HCT116 (cell line): ENCODE results near the gene DHCR24. TPM values are rescaled to one million over a fixed set of nuclear protein-coding genes. Genes with fewer than 3 reads are reported as not detected.

ENCODE experiments used
- ATAC-seq: fragments of 200-7000 bp; cut with Tn5 transposase; 2 replicates; pipeline ENCODE4 v1.9.1; 2020; ENCODE audit warnings: mild to moderate bottlenecking, moderate library complexity
- BruUV-seq: library from RNA; stranded (reverse); fragments of 400-500 nt; replicated peaks from 2 replicates; lab custom pipeline; 2021; lab: Mats Ljungman, UMichigan
- CTCF ChIA-PET: fragments of 300-600 bp; sonication (Branson Sonifier 250); formaldehyde crosslinking; loops from one replicate; lab custom pipeline; 2021; ENCODE audit warnings: antibody characterized with exemption; lab: Charles Lee
- POLR2A ChIA-PET: fragments of 300-600, 350-600 bp; sonication (Branson Sonifier 250); formaldehyde crosslinking; loops from one replicate; lab custom pipeline; 2021; ENCODE audit warnings: antibody characterized with exemption; lab: Charles Lee
- RAD21 ChIA-PET, 2 experiments: fragments of 300-600 bp; sonication (Branson Sonifier 250); formaldehyde crosslinking; loops; one replicate each; lab custom pipeline; 2023; ENCODE audit warnings: low total read pairs in 2 of 2; ENCODE audit not compliant: uncharacterized antibody in 2 of 2, unreplicated experiment in 2 of 2, low non-redundant PET in 1 of 2; lab: Charles Lee
- DNase-seq: peaks from one replicate; pipeline ENCODE4 v3.0.0-alpha.2; 2010; ENCODE audit warnings: low read depth, low spot score
- H2AFZ ChIP-seq: fragments of 200-600 bp; shearing (Covaris generic), sonication (generic); 2 replicates; pipeline ENCODE4 v1.6.1; 2017; ENCODE audit warnings: low read depth, mixed run types, mixed read lengths, antibody characterized with exemption, low read length; ENCODE audit not compliant: poor library complexity, severe bottlenecking
- H3K27ac ChIP-seq: 2 replicates; pipeline ENCODE4 v1.5.1; 2012; ENCODE audit warnings: low read depth, low read length
- H3K27me3 ChIP-seq: fragments of 200-600 bp; sonication (generic); 2 replicates; pipeline ENCODE4 v1.6.1; 2016; ENCODE audit warnings: mixed run types, low read length, mixed read lengths; ENCODE audit not compliant: insufficient read depth
- H3K36me3 ChIP-seq, 2 experiments: fragments of 200-500 bp in 1 of 2; fragments of 200-600 bp in 1 of 2; sonication (Bioruptor generic) in 1 of 2; sonication (generic) in 1 of 2; 2 replicates each; pipeline versions ENCODE4 v1.5.1 to v1.6.1; 2014 to 2016; ENCODE audit warnings: low read length in 2 of 2, inconsistent platforms in 1 of 2, mixed read lengths in 1 of 2, mixed run types in 1 of 2; ENCODE audit not compliant: insufficient read depth in 2 of 2, control insufficient read depth in 1 of 2
- H3K4me1 ChIP-seq, 2 experiments: fragments of 200-600 bp in 1 of 2; sonication (generic) in 1 of 2; 2 replicates each; pipeline versions ENCODE4 v1.5.1 to v1.6.1; 2012 to 2017; ENCODE audit warnings: low read length in 2 of 2, inconsistent platforms in 1 of 2, mild to moderate bottlenecking in 1 of 2, mixed read lengths in 1 of 2, mixed run types in 1 of 2, moderate library complexity in 1 of 2; ENCODE audit not compliant: insufficient read depth in 2 of 2, control insufficient read depth in 1 of 2
- H3K4me2 ChIP-seq: fragments of 200-600 bp; sonication (generic); 2 replicates; pipeline ENCODE4 v1.6.1; 2017; ENCODE audit warnings: mixed run types, low read length, mixed read lengths
- H3K4me3 ChIP-seq, 2 experiments: fragments of 200-600 bp in 1 of 2; sonication (generic) in 1 of 2; replicated peaks in 1 of 2; 2 replicates each; pipeline ENCODE4 v1.5.1; 2011 to 2016; ENCODE audit warnings: low read length in 2 of 2, control low read depth in 1 of 2, low read depth in 1 of 2, mild to moderate bottlenecking in 1 of 2, mixed read lengths in 1 of 2, mixed run types in 1 of 2
- H3K79me2 ChIP-seq: fragments of 200-600 bp; sonication (generic); 2 replicates; pipeline ENCODE4 v1.6.1; 2017; ENCODE audit warnings: mild to moderate bottlenecking, mixed run types, low read length, moderate library complexity, mixed read lengths; ENCODE audit not compliant: insufficient read depth
- H3K9ac ChIP-seq: fragments of 200-600 bp; sonication (generic); 2 replicates; pipeline ENCODE4 v1.6.1; 2016; ENCODE audit warnings: low read length, mixed read lengths
- H3K9me2 ChIP-seq: fragments of 200-600 bp; sonication (generic), shearing (Covaris generic); 2 replicates; pipeline ENCODE4 v1.6.1; 2017; ENCODE audit warnings: mixed run types, mild to moderate bottlenecking, moderate library complexity; ENCODE audit not compliant: insufficient read depth
- H3K9me3 ChIP-seq, 2 experiments: fragments of 200-500 bp in 1 of 2; fragments of 200-600 bp in 1 of 2; sonication (Bioruptor generic) in 1 of 2; sonication (generic) in 1 of 2; 2 replicates each; pipeline ENCODE4 v1.6.1; 2014 to 2017; ENCODE audit warnings: low read length in 2 of 2, mixed read lengths in 2 of 2, inconsistent platforms in 1 of 2, low read depth in 1 of 2, mild to moderate bottlenecking in 1 of 2, mixed run types in 1 of 2, moderate library complexity in 1 of 2; ENCODE audit not compliant: control insufficient read depth in 1 of 2, insufficient read depth in 1 of 2
- H4K20me1 ChIP-seq: fragments of 200-600 bp; sonication (generic), shearing (Covaris generic); 2 replicates; pipeline ENCODE4 v1.6.1; 2017; ENCODE audit warnings: mixed run types, mild to moderate bottlenecking, moderate library complexity; ENCODE audit not compliant: insufficient read depth
- ATF3 ChIP-seq: IDR thresholded peaks from 2 replicates; pipeline ENCODE4 v1.6.1; 2012
- CBX3 ChIP-seq: IDR thresholded peaks from 2 replicates; pipeline ENCODE4 v1.6.1; 2012; ENCODE audit warnings: low read depth
- CEBPB ChIP-seq: IDR thresholded peaks from 2 replicates; pipeline ENCODE4 v1.6.1; 2012; ENCODE audit warnings: low read depth
- CTCF ChIP-seq, 3 experiments: fragments of 200-600 bp in 1 of 3; sonication (generic) in 1 of 3; IDR thresholded peaks in 2 of 3; conservative IDR thresholded peaks in 1 of 3; 2 replicates each; pipeline ENCODE4 v1.5.1; 2012 to 2017; ENCODE audit warnings: low read depth in 2 of 3, low read length in 2 of 3, antibody characterized with exemption in 1 of 3, borderline replicate concordance in 1 of 3, control low read depth in 1 of 3, mild to moderate bottlenecking in 1 of 3, mixed read lengths in 1 of 3, mixed run types in 1 of 3, moderate library complexity in 1 of 3; ENCODE audit not compliant: insufficient read depth in 1 of 3
- EGR1 ChIP-seq: IDR thresholded peaks from 2 replicates; pipeline ENCODE4 v1.6.1; 2012; ENCODE audit warnings: low read depth
- ELF1 ChIP-seq: IDR thresholded peaks from 2 replicates; pipeline ENCODE4 v1.6.1; 2012; ENCODE audit warnings: low read depth, borderline replicate concordance
- EZH2phosphoT487 ChIP-seq: fragments of 200-600 bp; IDR thresholded peaks from 2 replicates; pipeline ENCODE4 v1.6.1; 2018; ENCODE audit warnings: antibody characterized with exemption, borderline replicate concordance
- FOSL1 ChIP-seq: IDR thresholded peaks from 2 replicates; pipeline ENCODE4 v1.6.1; 2012; ENCODE audit warnings: low read depth
- JUND ChIP-seq: IDR thresholded peaks from 2 replicates; pipeline ENCODE4 v1.6.1; 2012
- POLR2A ChIP-seq: IDR thresholded peaks from 2 replicates; pipeline ENCODE4 v1.7.0; 2011; ENCODE audit warnings: borderline replicate concordance; ENCODE audit not compliant: insufficient read depth, insufficient read length; ENCODE audit errors: extremely low read depth
- SIN3A ChIP-seq: IDR thresholded peaks from 2 replicates; pipeline ENCODE4 v1.6.1; 2012; ENCODE audit warnings: low read depth
- SP1 ChIP-seq: IDR thresholded peaks from 2 replicates; pipeline ENCODE4 v1.6.1; 2012; ENCODE audit warnings: low read depth
- TCF7L2 ChIP-seq: IDR thresholded peaks from 2 replicates; pipeline ENCODE4 v1.7.0; 2011; ENCODE audit warnings: borderline replicate concordance, inconsistent platforms; ENCODE audit not compliant: insufficient read depth, insufficient read length; ENCODE audit errors: extremely low read depth
- YY1 ChIP-seq: IDR thresholded peaks from 2 replicates; pipeline ENCODE4 v1.6.1; 2011; ENCODE audit warnings: low read length, low read depth, moderate library complexity, mild to moderate bottlenecking; ENCODE audit not compliant: insufficient replicate concordance; ENCODE audit errors: extremely low read depth
- ZFX ChIP-seq: fragments of 450-650 bp; IDR thresholded peaks from 2 replicates; pipeline ENCODE4 v1.6.1; 2017
- ZNF274 ChIP-seq: fragments of 200-500 bp; sonication (Bioruptor generic); IDR thresholded peaks from 2 replicates; pipeline ENCODE4 v1.6.1; 2014; ENCODE audit warnings: mild to moderate bottlenecking, low read depth, low read length, inconsistent platforms
- intact Hi-C: fragments of 100-400 bp; cut with micrococcal nuclease; formaldehyde crosslinking; loops from 2 replicates; pipeline ENCODE4 v1.10.0; 2022
- total RNA-seq: library from RNA; stranded (reverse); gene quantifications from one replicate; pipeline ENCODE4 v1.2.1, GENCODE V29; 2021; ENCODE audit not compliant: unreplicated experiment
- TF ChIP-seq, protein P1 (sequence below): IDR thresholded peaks from 2 replicates; pipeline ENCODE4 v1.6.1; 2012; ENCODE audit warnings: low read depth
- TF ChIP-seq, protein P2 (sequence below): IDR thresholded peaks from 2 replicates; pipeline ENCODE4 v1.6.1; 2011; ENCODE audit warnings: mild to moderate bottlenecking, low read length, moderate library complexity; ENCODE audit not compliant: insufficient replicate concordance; ENCODE audit errors: extremely low read depth
- TF ChIP-seq, protein P3 (sequence below): IDR thresholded peaks from 2 replicates; pipeline ENCODE4 v1.6.1; 2012

DHCR24 gene
- total RNA-seq, 1 experiment from 2014 or later, result 132 TPM

- no peaks in the 10 kb centered on the region for H3K27me3 ChIP-seq
- 0 out of 2 replicates have a peak, but pooled peaks cover 5% of the 10 kb centered on the region for H4K20me1 ChIP-seq
- H3K4me1 ChIP-seq, result no peaks in the 10 kb centered on the region
- POLR2A ChIA-PET, result no interaction called here
- no peaks in the 10 kb centered on the region for H3K9me3 ChIP-seq
- H3K36me3 ChIP-seq, result peaks cover 48 to 52% of the 10 kb centered on the region in 2 experiments; a peak in 3 of 4 replicates
- no peak overlapping the region for H3K27ac ChIP-seq
- intact Hi-C loops, result no loop called here
- CTCF ChIA-PET, result no interaction called here
- no peak overlapping the region for H3K4me3 ChIP-seq
- no peak overlapping the region for H2AFZ ChIP-seq
- H3K9ac ChIP-seq, result no peak overlapping the region
- TF ChIP-seq SIN3A (no peak), ELF1 (no peak), POLR2A (no peak), EGR1 (no peak), ZFX (no peak), SP1 (no peak), ATF3 (no peak), EZH2phosphoT487 (no peak), CEBPB (no peak), TCF7L2 (no peak), CTCF (IDR thresholded peaks at IDR 0.05 in 2 of 3, conservative IDR thresholded peaks at IDR 0.05 in 1 of 3; ENCODE audit: borderline replicate concordance in 1 of 3, insufficient read depth in 1 of 3, low read depth in 2 of 3, low read length in 2 of 3) (no peak), ZNF274 (no peak), CBX3 (no peak), JUND (no peak), FOSL1 (no peak), YY1 (no peak)
- TF ChIP-seq, protein P1, sequence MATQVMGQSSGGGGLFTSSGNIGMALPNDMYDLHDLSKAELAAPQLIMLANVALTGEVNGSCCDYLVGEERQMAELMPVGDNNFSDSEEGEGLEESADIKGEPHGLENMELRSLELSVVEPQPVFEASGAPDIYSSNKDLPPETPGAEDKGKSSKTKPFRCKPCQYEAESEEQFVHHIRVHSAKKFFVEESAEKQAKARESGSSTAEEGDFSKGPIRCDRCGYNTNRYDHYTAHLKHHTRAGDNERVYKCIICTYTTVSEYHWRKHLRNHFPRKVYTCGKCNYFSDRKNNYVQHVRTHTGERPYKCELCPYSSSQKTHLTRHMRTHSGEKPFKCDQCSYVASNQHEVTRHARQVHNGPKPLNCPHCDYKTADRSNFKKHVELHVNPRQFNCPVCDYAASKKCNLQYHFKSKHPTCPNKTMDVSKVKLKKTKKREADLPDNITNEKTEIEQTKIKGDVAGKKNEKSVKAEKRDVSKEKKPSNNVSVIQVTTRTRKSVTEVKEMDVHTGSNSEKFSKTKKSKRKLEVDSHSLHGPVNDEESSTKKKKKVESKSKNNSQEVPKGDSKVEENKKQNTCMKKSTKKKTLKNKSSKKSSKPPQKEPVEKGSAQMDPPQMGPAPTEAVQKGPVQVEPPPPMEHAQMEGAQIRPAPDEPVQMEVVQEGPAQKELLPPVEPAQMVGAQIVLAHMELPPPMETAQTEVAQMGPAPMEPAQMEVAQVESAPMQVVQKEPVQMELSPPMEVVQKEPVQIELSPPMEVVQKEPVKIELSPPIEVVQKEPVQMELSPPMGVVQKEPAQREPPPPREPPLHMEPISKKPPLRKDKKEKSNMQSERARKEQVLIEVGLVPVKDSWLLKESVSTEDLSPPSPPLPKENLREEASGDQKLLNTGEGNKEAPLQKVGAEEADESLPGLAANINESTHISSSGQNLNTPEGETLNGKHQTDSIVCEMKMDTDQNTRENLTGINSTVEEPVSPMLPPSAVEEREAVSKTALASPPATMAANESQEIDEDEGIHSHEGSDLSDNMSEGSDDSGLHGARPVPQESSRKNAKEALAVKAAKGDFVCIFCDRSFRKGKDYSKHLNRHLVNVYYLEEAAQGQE, result no peak
- TF ChIP-seq, protein P2, sequence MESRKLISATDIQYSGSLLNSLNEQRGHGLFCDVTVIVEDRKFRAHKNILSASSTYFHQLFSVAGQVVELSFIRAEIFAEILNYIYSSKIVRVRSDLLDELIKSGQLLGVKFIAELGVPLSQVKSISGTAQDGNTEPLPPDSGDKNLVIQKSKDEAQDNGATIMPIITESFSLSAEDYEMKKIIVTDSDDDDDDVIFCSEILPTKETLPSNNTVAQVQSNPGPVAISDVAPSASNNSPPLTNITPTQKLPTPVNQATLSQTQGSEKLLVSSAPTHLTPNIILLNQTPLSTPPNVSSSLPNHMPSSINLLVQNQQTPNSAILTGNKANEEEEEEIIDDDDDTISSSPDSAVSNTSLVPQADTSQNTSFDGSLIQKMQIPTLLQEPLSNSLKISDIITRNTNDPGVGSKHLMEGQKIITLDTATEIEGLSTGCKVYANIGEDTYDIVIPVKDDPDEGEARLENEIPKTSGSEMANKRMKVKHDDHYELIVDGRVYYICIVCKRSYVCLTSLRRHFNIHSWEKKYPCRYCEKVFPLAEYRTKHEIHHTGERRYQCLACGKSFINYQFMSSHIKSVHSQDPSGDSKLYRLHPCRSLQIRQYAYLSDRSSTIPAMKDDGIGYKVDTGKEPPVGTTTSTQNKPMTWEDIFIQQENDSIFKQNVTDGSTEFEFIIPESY, result no peak
- TF ChIP-seq, protein P3, sequence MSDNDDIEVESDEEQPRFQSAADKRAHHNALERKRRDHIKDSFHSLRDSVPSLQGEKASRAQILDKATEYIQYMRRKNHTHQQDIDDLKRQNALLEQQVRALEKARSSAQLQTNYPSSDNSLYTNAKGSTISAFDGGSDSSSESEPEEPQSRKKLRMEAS, result no peak
- no peaks in the 10 kb centered on the region for H3K9me2 ChIP-seq
- H3K4me2 ChIP-seq, result no peak overlapping the region
- BruUV-seq, result no TSS peak
- RAD21 ChIA-PET, result no interaction called here
- no peaks in the 10 kb centered on the region for H3K79me2 ChIP-seq
- DNase-seq (no peak), ATAC-seq (no peak; the same call in 1 of the 2 replicates)
Observed at GRCh38 chr1:54866801-54867716, 19.9 kb downstream of the DHCR24 start.
